HEK293 (cell line): ENCODE measurements around the gene SURF4.

Experiments used
- GLIS2 ChIP-seq: fragments of 450-650 bp; formaldehyde crosslinking; IDR thresholded peaks from 2 replicates; pipeline ENCODE4 v1.5.1; 2016; ENCODE audit warnings: missing biosample characterization, missing genetic modification characterization
- HOXD13 ChIP-seq: sonication (generic); formaldehyde crosslinking; IDR thresholded peaks from 2 replicates; pipeline ENCODE4 v1.8.0; 2022; ENCODE audit warnings: missing genetic modification reagents, borderline replicate concordance
- KLF1 ChIP-seq: fragments of 450-650 bp; formaldehyde crosslinking; IDR thresholded peaks from 2 replicates; pipeline ENCODE4 v1.5.1; 2016; ENCODE audit warnings: missing biosample characterization, missing genetic modification characterization
- RBAK ChIP-seq: fragments of 450-650 bp; formaldehyde crosslinking; IDR thresholded peaks from 2 replicates; pipeline ENCODE4 v1.5.1; 2016; ENCODE audit warnings: missing biosample characterization, missing genetic modification characterization
- SALL2 ChIP-seq: fragments of 450-650 bp; formaldehyde crosslinking; IDR thresholded peaks from 2 replicates; pipeline ENCODE4 v1.5.0; 2017; ENCODE audit warnings: missing biosample characterization, mild to moderate bottlenecking, missing genetic modification characterization, borderline replicate concordance
- ZBTB7A ChIP-seq: fragments of 450-650 bp; formaldehyde crosslinking; IDR thresholded peaks from 2 replicates; pipeline ENCODE4 v1.5.1; 2016; ENCODE audit warnings: low read depth, missing biosample characterization, missing genetic modification characterization
- ZFP69B ChIP-seq: fragments of 450-650 bp; formaldehyde crosslinking; IDR thresholded peaks from 2 replicates; pipeline ENCODE4 v1.5.1; 2016; ENCODE audit warnings: missing biosample characterization, missing genetic modification characterization
- ZNF174 ChIP-seq: fragments of 450-650 bp; formaldehyde crosslinking; IDR thresholded peaks from 2 replicates; pipeline ENCODE4 v1.5.0; 2017; ENCODE audit warnings: missing biosample characterization, mild to moderate bottlenecking, missing genetic modification characterization
- ZNF23 ChIP-seq: fragments of 450-650 bp; formaldehyde crosslinking; IDR thresholded peaks from 2 replicates; pipeline ENCODE4 v1.5.1; 2016; ENCODE audit warnings: missing biosample characterization, missing genetic modification characterization, borderline replicate concordance
- ZNF274 ChIP-seq, 2 experiments: fragments of 200-500 bp in 1 of 2; fragments of 450-650 bp in 1 of 2; sonication (Bioruptor generic) in 1 of 2; formaldehyde crosslinking in 1 of 2; IDR thresholded peaks; 2 replicates each; pipeline versions ENCODE4 v1.5.1 to v1.6.1; 2014 to 2016; ENCODE audit warnings: borderline replicate concordance in 1 of 2, inconsistent platforms in 1 of 2, low read length in 1 of 2, missing biosample characterization in 1 of 2, missing genetic modification characterization in 1 of 2
- ZNF302 ChIP-seq: fragments of 450-650 bp; formaldehyde crosslinking; IDR thresholded peaks from 2 replicates; pipeline ENCODE4 v1.5.1; 2016; ENCODE audit warnings: missing biosample characterization, missing genetic modification characterization, low read depth
- ZNF350 ChIP-seq: fragments of 450-650 bp; formaldehyde crosslinking; IDR thresholded peaks from 2 replicates; pipeline ENCODE4 v1.5.0; 2017; ENCODE audit warnings: missing biosample characterization, mild to moderate bottlenecking, missing genetic modification characterization
- ZNF501 ChIP-seq: fragments of 450-650 bp; formaldehyde crosslinking; IDR thresholded peaks from 2 replicates; pipeline ENCODE4 v1.5.1; 2016; ENCODE audit warnings: missing biosample characterization, missing genetic modification characterization
- ZNF555 ChIP-seq: fragments of 450-650 bp; formaldehyde crosslinking; conservative IDR thresholded peaks from 2 replicates; pipeline ENCODE4 v1.5.1; 2017; ENCODE audit warnings: missing biosample characterization, mild to moderate bottlenecking, missing genetic modification characterization, inconsistent platforms
- ZNF623 ChIP-seq: fragments of 450-650 bp; formaldehyde crosslinking; IDR thresholded peaks from 2 replicates; pipeline ENCODE4 v1.5.1; 2016; ENCODE audit warnings: missing biosample characterization, missing genetic modification characterization
- ZNF701 ChIP-seq: fragments of 450-650 bp; formaldehyde crosslinking; IDR thresholded peaks from 2 replicates; pipeline ENCODE4 v1.5.1; 2016; ENCODE audit warnings: missing biosample characterization, missing genetic modification characterization
- ZNF707 ChIP-seq: fragments of 450-650 bp; formaldehyde crosslinking; IDR thresholded peaks from 2 replicates; pipeline ENCODE4 v1.5.1; 2016; ENCODE audit warnings: missing biosample characterization, missing genetic modification characterization
- ZNF76 ChIP-seq: fragments of 450-650 bp; formaldehyde crosslinking; IDR thresholded peaks from 2 replicates; pipeline ENCODE4; 2016; ENCODE audit warnings: low read depth, missing biosample characterization, missing genetic modification characterization, borderline replicate concordance
- ZSCAN16 ChIP-seq: fragments of 450-650 bp; formaldehyde crosslinking; IDR thresholded peaks from 2 replicates; pipeline ENCODE4 v1.5.1; 2016; ENCODE audit warnings: missing biosample characterization, missing genetic modification characterization
- ZSCAN18 ChIP-seq: fragments of 450-650 bp; formaldehyde crosslinking; IDR thresholded peaks from 2 replicates; pipeline ENCODE4 v1.5.1; 2016; ENCODE audit warnings: missing biosample characterization, missing genetic modification characterization
- ZSCAN30 ChIP-seq: fragments of 450-650 bp; IDR thresholded peaks from 2 replicates; pipeline ENCODE4 v1.5.1; 2018; ENCODE audit warnings: missing biosample characterization, mild to moderate bottlenecking, missing genetic modification characterization, moderate library complexity
- TF ChIP-seq, protein P1 (sequence below): fragments of 450-650 bp; formaldehyde crosslinking; IDR thresholded peaks from 2 replicates; pipeline ENCODE4 v1.5.1; 2016; ENCODE audit warnings: missing biosample characterization, missing genetic modification characterization
- TF ChIP-seq, protein P2 (sequence below): fragments of 450-650 bp; formaldehyde crosslinking; IDR thresholded peaks from 2 replicates; pipeline ENCODE4 v1.5.1; 2016; ENCODE audit warnings: missing biosample characterization, missing genetic modification characterization
- TF ChIP-seq, protein P3 (sequence below): fragments of 450-650 bp; formaldehyde crosslinking; conservative IDR thresholded peaks from 2 replicates; pipeline ENCODE4 v1.5.1; 2016; ENCODE audit warnings: low read depth, missing biosample characterization, missing genetic modification characterization
- TF ChIP-seq, protein P4 (sequence below): fragments of 450-650 bp; formaldehyde crosslinking; IDR thresholded peaks from 2 replicates; pipeline ENCODE4 v1.5.1; 2016; ENCODE audit warnings: missing biosample characterization, missing genetic modification characterization
- TF ChIP-seq, protein P5 (sequence below): fragments of 450-650 bp; formaldehyde crosslinking; IDR thresholded peaks from 2 replicates; pipeline ENCODE4 v1.5.1; 2016; ENCODE audit warnings: missing biosample characterization, missing genetic modification characterization

The SURF4 gene

DNA sequence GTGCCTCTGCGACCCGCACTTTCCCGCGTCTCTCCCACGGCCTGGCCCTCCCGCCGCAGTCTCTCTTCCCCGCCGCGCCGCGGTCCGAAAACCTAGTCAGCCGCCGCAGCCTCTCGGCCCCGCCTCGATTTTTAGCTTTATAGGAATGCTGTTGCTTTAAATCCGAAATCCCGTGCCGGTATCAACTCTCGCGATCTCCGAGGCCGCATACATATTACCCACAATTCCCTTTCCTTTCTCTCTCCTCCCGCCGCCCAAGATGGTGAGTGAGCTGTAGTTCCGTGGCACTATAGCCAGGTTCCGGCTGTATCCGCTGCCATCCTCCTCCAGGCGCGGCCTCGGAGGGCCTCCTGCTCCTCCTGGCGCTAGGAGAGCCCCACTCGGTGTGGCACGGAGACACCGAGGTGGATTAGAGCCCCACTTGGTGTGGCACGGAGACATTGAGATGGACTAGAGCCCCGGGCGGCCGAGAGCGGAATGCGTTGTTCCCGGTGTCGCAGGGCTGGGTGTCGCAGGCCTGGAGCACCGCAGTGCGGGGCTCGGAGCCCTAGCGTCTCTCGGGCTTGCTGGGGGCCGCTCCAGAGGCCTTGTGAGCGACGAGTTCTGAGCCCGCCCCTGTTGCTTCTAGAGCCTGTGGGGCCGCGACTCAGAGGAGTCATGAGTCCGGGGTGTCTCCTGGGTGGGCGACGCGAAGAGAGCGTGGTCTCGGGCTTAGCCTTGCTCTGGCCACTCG lies 27.7 kb downstream of the SURF4 start, which contains the start of the genes MED22 and RPL7A (continued):
- TF ChIP-seq ZNF555 (tag by site-specific recombination), result no peak
- no peak for TF ChIP-seq ZSCAN18
- TF ChIP-seq ZNF23, result no peak
- no peak for TF ChIP-seq ZNF302 (tag by site-specific recombination)
- TF ChIP-seq, protein P1, sequence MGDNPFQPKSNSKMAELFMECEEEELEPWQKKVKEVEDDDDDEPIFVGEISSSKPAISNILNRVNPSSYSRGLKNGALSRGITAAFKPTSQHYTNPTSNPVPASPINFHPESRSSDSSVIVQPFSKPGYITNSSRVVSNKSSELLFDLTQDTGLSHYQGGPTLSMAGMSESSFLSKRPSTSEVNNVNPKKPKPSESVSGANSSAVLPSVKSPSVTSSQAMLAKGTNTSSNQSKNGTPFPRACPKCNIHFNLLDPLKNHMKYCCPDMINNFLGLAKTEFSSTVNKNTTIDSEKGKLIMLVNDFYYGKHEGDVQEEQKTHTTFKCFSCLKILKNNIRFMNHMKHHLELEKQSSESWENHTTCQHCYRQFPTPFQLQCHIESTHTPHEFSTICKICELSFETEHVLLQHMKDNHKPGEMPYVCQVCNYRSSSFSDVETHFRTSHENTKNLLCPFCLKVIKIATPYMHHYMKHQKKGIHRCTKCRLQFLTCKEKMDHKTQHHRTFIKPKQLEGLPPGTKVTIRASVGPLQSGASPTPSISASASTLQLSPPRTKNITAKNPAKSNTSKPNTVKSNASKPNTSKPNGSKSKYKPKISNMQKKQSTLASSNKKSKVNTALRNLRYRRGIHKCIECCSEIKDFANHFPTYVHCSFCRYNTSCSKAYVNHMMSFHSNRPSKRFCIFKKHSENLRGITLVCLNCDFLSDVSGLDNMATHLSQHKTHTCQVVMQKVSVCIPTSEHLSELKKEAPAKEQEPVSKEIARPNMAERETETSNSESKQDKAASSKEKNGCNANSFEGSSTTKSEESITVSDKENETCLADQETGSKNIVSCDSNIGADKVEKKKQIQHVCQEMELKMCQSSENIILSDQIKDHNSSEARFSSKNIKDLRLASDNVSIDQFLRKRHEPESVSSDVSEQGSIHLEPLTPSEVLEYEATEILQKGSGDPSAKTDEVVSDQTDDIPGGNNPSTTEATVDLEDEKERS (tag by site-specific recombination), result no peak
- TF ChIP-seq ZNF274 (IDR thresholded peaks at IDR 0.05; ENCODE audit: low read length), result no peak
- TF ChIP-seq ZNF274 (tag by site-specific recombination; IDR thresholded peaks at IDR 0.05; ENCODE audit: borderline replicate concordance), result no peak
- TF ChIP-seq, protein P2, sequence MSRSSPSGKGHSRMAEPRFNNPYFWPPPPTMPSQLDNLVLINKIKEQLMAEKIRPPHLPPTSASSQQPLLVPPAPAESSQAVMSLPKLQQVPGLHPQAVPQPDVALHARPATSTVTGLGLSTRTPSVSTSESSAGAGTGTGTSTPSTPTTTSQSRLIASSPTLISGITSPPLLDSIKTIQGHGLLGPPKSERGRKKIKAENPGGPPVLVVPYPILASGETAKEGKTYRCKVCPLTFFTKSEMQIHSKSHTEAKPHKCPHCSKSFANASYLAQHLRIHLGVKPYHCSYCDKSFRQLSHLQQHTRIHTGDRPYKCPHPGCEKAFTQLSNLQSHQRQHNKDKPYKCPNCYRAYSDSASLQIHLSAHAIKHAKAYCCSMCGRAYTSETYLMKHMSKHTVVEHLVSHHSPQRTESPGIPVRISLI (tag by site-specific recombination), result no peak
- no peak for TF ChIP-seq ZNF174
- peak; percentile 64; the same call in 1 of the 2 replicates for TF ChIP-seq ZBTB7A
- TF ChIP-seq HOXD13 (CRISPR knock-in tag), result no peak
- no peak for TF ChIP-seq RBAK
- TF ChIP-seq, protein P3, sequence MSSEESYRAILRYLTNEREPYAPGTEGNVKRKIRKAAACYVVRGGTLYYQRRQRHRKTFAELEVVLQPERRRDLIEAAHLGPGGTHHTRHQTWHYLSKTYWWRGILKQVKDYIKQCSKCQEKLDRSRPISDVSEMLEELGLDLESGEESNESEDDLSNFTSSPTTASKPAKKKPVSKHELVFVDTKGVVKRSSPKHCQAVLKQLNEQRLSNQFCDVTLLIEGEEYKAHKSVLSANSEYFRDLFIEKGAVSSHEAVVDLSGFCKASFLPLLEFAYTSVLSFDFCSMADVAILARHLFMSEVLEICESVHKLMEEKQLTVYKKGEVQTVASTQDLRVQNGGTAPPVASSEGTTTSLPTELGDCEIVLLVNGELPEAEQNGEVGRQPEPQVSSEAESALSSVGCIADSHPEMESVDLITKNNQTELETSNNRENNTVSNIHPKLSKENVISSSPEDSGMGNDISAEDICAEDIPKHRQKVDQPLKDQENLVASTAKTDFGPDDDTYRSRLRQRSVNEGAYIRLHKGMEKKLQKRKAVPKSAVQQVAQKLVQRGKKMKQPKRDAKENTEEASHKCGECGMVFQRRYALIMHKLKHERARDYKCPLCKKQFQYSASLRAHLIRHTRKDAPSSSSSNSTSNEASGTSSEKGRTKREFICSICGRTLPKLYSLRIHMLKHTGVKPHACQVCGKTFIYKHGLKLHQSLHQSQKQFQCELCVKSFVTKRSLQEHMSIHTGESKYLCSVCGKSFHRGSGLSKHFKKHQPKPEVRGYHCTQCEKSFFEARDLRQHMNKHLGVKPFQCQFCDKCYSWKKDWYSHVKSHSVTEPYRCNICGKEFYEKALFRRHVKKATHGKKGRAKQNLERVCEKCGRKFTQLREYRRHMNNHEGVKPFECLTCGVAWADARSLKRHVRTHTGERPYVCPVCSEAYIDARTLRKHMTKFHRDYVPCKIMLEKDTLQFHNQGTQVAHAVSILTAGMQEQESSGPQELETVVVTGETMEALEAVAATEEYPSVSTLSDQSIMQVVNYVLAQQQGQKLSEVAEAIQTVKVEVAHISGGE, result peak; percentile 61
- no peak for TF ChIP-seq SALL2 (tag by site-specific recombination)
- no peak; the same call in 1 of the 2 replicates for TF ChIP-seq KLF1 (tag by site-specific recombination)
- no peak for TF ChIP-seq ZNF707 (tag by site-specific recombination)
- no peak for TF ChIP-seq ZNF623 (tag by site-specific recombination)
- peak; percentile 91 for TF ChIP-seq ZNF501 (tag by site-specific recombination)
- no peak for TF ChIP-seq ZNF350 (tag by site-specific recombination)
- no peak for TF ChIP-seq ZSCAN16
- TF ChIP-seq ZSCAN30 (tag by site-specific recombination), result peak; percentile 90
- TF ChIP-seq ZNF701 (tag by site-specific recombination), result no peak
- TF ChIP-seq, protein P4, sequence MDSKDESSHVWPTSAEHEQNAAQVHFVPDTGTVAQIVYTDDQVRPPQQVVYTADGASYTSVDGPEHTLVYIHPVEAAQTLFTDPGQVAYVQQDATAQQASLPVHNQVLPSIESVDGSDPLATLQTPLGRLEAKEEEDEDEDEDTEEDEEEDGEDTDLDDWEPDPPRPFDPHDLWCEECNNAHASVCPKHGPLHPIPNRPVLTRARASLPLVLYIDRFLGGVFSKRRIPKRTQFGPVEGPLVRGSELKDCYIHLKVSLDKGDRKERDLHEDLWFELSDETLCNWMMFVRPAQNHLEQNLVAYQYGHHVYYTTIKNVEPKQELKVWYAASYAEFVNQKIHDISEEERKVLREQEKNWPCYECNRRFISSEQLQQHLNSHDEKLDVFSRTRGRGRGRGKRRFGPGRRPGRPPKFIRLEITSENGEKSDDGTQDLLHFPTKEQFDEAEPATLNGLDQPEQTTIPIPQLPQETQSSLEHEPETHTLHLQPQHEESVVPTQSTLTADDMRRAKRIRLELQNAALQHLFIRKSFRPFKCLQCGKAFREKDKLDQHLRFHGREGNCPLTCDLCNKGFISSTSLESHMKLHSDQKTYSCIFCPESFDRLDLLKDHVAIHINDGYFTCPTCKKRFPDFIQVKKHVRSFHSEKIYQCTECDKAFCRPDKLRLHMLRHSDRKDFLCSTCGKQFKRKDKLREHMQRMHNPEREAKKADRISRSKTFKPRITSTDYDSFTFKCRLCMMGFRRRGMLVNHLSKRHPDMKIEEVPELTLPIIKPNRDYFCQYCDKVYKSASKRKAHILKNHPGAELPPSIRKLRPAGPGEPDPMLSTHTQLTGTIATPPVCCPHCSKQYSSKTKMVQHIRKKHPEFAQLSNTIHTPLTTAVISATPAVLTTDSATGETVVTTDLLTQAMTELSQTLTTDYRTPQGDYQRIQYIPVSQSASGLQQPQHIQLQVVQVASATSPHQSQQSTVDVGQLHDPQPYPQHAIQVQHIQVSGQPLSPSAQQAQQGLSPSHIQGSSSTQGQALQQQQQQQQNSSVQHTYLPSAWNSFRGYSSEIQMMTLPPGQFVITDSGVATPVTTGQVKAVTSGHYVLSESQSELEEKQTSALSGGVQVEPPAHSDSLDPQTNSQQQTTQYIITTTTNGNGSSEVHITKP (tag by site-specific recombination), result no peak
- TF ChIP-seq GLIS2 (tag by site-specific recombination), result peak; percentile 27
- TF ChIP-seq ZNF76 (tag by site-specific recombination), result peak; percentile 97
- TF ChIP-seq ZFP69B (tag by site-specific recombination), result peak; percentile 60; the same call in 1 of the 2 replicates
- TF ChIP-seq, protein P5, sequence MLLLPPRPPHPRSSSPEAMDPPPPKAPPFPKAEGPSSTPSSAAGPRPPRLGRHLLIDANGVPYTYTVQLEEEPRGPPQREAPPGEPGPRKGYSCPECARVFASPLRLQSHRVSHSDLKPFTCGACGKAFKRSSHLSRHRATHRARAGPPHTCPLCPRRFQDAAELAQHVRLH (tag by site-specific recombination), result peak; percentile 77; the same call in 1 of the 2 replicates
